Measurements from ENCODE around the gene TTK.
A peak's percentile ranks its signal among the peaks of the same experiment; 100 is the strongest.

TTK gene

GRCh38 chr6:79969784-79970183 is 34.7 kb upstream of the TTK start:
- no peak overlapping the region for H4K8ac ChIP-seq (ENCODE audit: low read depth, low read length)

GRCh38 chr6:79971193-79971592 is 33.3 kb upstream of the TTK start:
- Histone ChIP-seq H2AFZ (ENCODE audit: low read length) (no peak overlapping the region), H3K27me3 (ENCODE audit: control insufficient read depth in 3 of 3, insufficient read depth in 3 of 3, low read depth in 1 of 3, low read length in 3 of 3) (peaks cover 0 to 4% (median 0%) of the 10 kb centered on the region in 3 experiments), H3K4me1 (ENCODE audit: control insufficient read depth in 2 of 2, insufficient read depth in 1 of 2, low read depth in 1 of 2, low read length in 2 of 2) (no peaks in the 10 kb centered on the region), H2BK120ac (ENCODE audit: low read depth, low read length) (no peak overlapping the region), H3K4me2 (ENCODE audit: insufficient read depth, low read length, poor library complexity, severe bottlenecking) (no peak overlapping the region), H3K27ac (replicated peaks; ENCODE audit: low read length) (no peak overlapping the region), H3K36me3 (replicated peaks in 1 of 2; ENCODE audit: control insufficient read depth in 2 of 2, insufficient read depth in 2 of 2, low read length in 2 of 2) (no peaks in the 10 kb centered on the region), H2AK5ac (ENCODE audit: low read depth, low read length) (no peak overlapping the region), H3K18ac (ENCODE audit: low read length) (no peak overlapping the region), H2BK12ac (ENCODE audit: low read length) (no peak overlapping the region), H4K91ac (ENCODE audit: low read depth, low read length, poor library complexity) (no peak overlapping the region), H3K79me1 (ENCODE audit: low read depth, low read length) (no peaks in the 10 kb centered on the region), H2BK15ac (ENCODE audit: low read length) (no peak overlapping the region), H3K14ac (ENCODE audit: low read length) (no peak overlapping the region), H3K9me3 (replicated peaks in 1 of 2; ENCODE audit: control insufficient read depth in 2 of 2, insufficient read depth in 1 of 2, low read depth in 1 of 2, low read length in 2 of 2) (peaks cover 0 to 4% of the 10 kb centered on the region in 2 donors), H3K23ac (ENCODE audit: low read depth, low read length, poor library complexity) (no peak overlapping the region), H4K8ac (ENCODE audit: low read depth, low read length) (no peak overlapping the region), H3K4me3 (ENCODE audit: low read length in 2 of 2) (no peak overlapping the region), H3K4ac (ENCODE audit: low read length) (no peak overlapping the region), H2BK5ac (ENCODE audit: low read length) (no peak overlapping the region), H3K9ac (ENCODE audit: low read depth, low read length, poor library complexity) (no peak overlapping the region)
- no peak for DNase-seq (ENCODE audit: low spot score)

More at GRCh38 chr6:79969784-79970183, 34.7 kb upstream of the TTK start:
- H2BK5ac ChIP-seq (ENCODE audit: low read length): no peak overlapping the region
- H3K18ac ChIP-seq (ENCODE audit: low read length): no peak overlapping the region
- no peaks in the 10 kb centered on the region for H3K36me3 ChIP-seq (replicated peaks in 1 of 2; ENCODE audit: control insufficient read depth in 2 of 2, insufficient read depth in 2 of 2, low read length in 2 of 2)
- H3K23ac ChIP-seq (ENCODE audit: low read depth, low read length, poor library complexity): no peak overlapping the region
- no peak overlapping the region for H4K91ac ChIP-seq (ENCODE audit: low read depth, low read length, poor library complexity)
- H2BK12ac ChIP-seq (ENCODE audit: low read length): no peak overlapping the region
- H3K9ac ChIP-seq (ENCODE audit: low read depth, low read length, poor library complexity): no peak overlapping the region
- no peak overlapping the region for H2AFZ ChIP-seq (ENCODE audit: low read length)
- no peak overlapping the region for H2BK120ac ChIP-seq (ENCODE audit: low read depth, low read length)
- no peaks in the 10 kb centered on the region for H3K4me1 ChIP-seq (ENCODE audit: control insufficient read depth in 2 of 2, insufficient read depth in 1 of 2, low read depth in 1 of 2, low read length in 2 of 2)
- WGBS, 2 donors (ENCODE audit: extremely low coverage in 2 of 2, insufficient read length in 2 of 2, insufficient replicate concordance in 1 of 2): no CpG with 5 or more reads among the region's 5 CpGs
- H3K9me3 ChIP-seq (replicated peaks in 1 of 2; ENCODE audit: control insufficient read depth in 2 of 2, insufficient read depth in 1 of 2, low read depth in 1 of 2, low read length in 2 of 2): peaks cover 0 to 4% of the 10 kb centered on the region in 2 donors
- no peak overlapping the region for H2AK5ac ChIP-seq (ENCODE audit: low read depth, low read length)
- H3K27ac ChIP-seq (replicated peaks; ENCODE audit: low read length): no peak overlapping the region
- H3K79me1 ChIP-seq (ENCODE audit: low read depth, low read length): no peaks in the 10 kb centered on the region
- H2BK15ac ChIP-seq (ENCODE audit: low read length): no peak overlapping the region
- H3K27me3 ChIP-seq (ENCODE audit: control insufficient read depth in 3 of 3, insufficient read depth in 3 of 3, low read depth in 1 of 3, low read length in 3 of 3): no peaks in the 10 kb centered on the region
- H3K4ac ChIP-seq (ENCODE audit: low read length): no peak overlapping the region
- no peak for DNase-seq (ENCODE audit: low spot score)
- H3K14ac ChIP-seq (ENCODE audit: low read length): no peak overlapping the region
- H3K4me2 ChIP-seq (ENCODE audit: insufficient read depth, low read length, poor library complexity, severe bottlenecking): no peak overlapping the region
- H3K4me3 ChIP-seq (ENCODE audit: low read length in 2 of 2): no peak overlapping the region

GRCh38 chr6:79981652-79982051 is 22.8 kb upstream of the TTK start:
- Histone ChIP-seq H3K4me3 (ENCODE audit: low read length in 2 of 2) (no peak overlapping the region), H3K27me3 (ENCODE audit: control insufficient read depth in 3 of 3, insufficient read depth in 3 of 3, low read depth in 1 of 3, low read length in 3 of 3) (peaks cover 0 to 3% (median 0%) of the 10 kb centered on the region in 3 experiments), H3K27ac (replicated peaks; ENCODE audit: low read length) (no peak overlapping the region), H3K79me1 (ENCODE audit: low read depth, low read length) (no peaks in the 10 kb centered on the region), H3K4ac (ENCODE audit: low read length) (no peak overlapping the region), H2BK120ac (ENCODE audit: low read depth, low read length) (no peak overlapping the region), H3K4me2 (ENCODE audit: insufficient read depth, low read length, poor library complexity, severe bottlenecking) (no peak overlapping the region), H3K4me1 (ENCODE audit: control insufficient read depth in 2 of 2, insufficient read depth in 1 of 2, low read depth in 1 of 2, low read length in 2 of 2) (no peaks in the 10 kb centered on the region), H3K23ac (ENCODE audit: low read depth, low read length, poor library complexity) (no peak overlapping the region), H2BK15ac (ENCODE audit: low read length) (no peak overlapping the region), H4K8ac (ENCODE audit: low read depth, low read length) (no peak overlapping the region), H2AFZ (ENCODE audit: low read length) (no peak overlapping the region), H3K9ac (ENCODE audit: low read depth, low read length, poor library complexity) (no peak overlapping the region), H3K36me3 (replicated peaks in 1 of 2; ENCODE audit: control insufficient read depth in 2 of 2, insufficient read depth in 2 of 2, low read length in 2 of 2) (no peaks in the 10 kb centered on the region), H2BK12ac (ENCODE audit: low read length) (no peak overlapping the region), H2AK5ac (ENCODE audit: low read depth, low read length) (no peak overlapping the region), H4K91ac (ENCODE audit: low read depth, low read length, poor library complexity) (no peak overlapping the region), H3K18ac (ENCODE audit: low read length) (no peak overlapping the region), H2BK5ac (ENCODE audit: low read length) (no peak overlapping the region), H3K9me3 (replicated peaks in 1 of 2; ENCODE audit: control insufficient read depth in 2 of 2, insufficient read depth in 1 of 2, low read depth in 1 of 2, low read length in 2 of 2) (no peaks in the 10 kb centered on the region), H3K14ac (ENCODE audit: low read length) (no peak overlapping the region)
- no peak for DNase-seq (ENCODE audit: low spot score)
- no CpG with 5 or more reads among the region's 4 CpGs for WGBS, 2 donors (ENCODE audit: extremely low coverage in 2 of 2, insufficient read length in 2 of 2, insufficient replicate concordance in 1 of 2)

GRCh38 chr6:79984261-79984660 is 20.2 kb upstream of the TTK start:
- H3K4ac ChIP-seq (ENCODE audit: low read length): no peak overlapping the region
- H3K23ac ChIP-seq (ENCODE audit: low read depth, low read length, poor library complexity): no peak overlapping the region
- H3K9ac ChIP-seq (ENCODE audit: low read depth, low read length, poor library complexity): no peak overlapping the region
- no peak overlapping the region for H2BK120ac ChIP-seq (ENCODE audit: low read depth, low read length)
- no peak overlapping the region for H2BK5ac ChIP-seq (ENCODE audit: low read length)
- H3K4me1 ChIP-seq (ENCODE audit: control insufficient read depth in 2 of 2, insufficient read depth in 1 of 2, low read depth in 1 of 2, low read length in 2 of 2): no peaks in the 10 kb centered on the region
- H3K27me3 ChIP-seq (ENCODE audit: control insufficient read depth in 3 of 3, insufficient read depth in 3 of 3, low read depth in 1 of 3, low read length in 3 of 3): peaks cover 0 to 3% (median 0%) of the 10 kb centered on the region in 3 experiments
- no peaks in the 10 kb centered on the region for H3K36me3 ChIP-seq (replicated peaks in 1 of 2; ENCODE audit: control insufficient read depth in 2 of 2, insufficient read depth in 2 of 2, low read length in 2 of 2)
- no peak overlapping the region for H4K8ac ChIP-seq (ENCODE audit: low read depth, low read length)
- no peak for DNase-seq (ENCODE audit: low spot score)
- H4K91ac ChIP-seq (ENCODE audit: low read depth, low read length, poor library complexity): no peak overlapping the region
- no peaks in the 10 kb centered on the region for H3K9me3 ChIP-seq (replicated peaks in 1 of 2; ENCODE audit: control insufficient read depth in 2 of 2, insufficient read depth in 1 of 2, low read depth in 1 of 2, low read length in 2 of 2)
- H3K4me2 ChIP-seq (ENCODE audit: insufficient read depth, low read length, poor library complexity, severe bottlenecking): no peak overlapping the region
- H3K4me3 ChIP-seq (ENCODE audit: low read length in 2 of 2): no peak overlapping the region
- H3K27ac ChIP-seq (replicated peaks; ENCODE audit: low read length): no peak overlapping the region
- peak overlapping the region; percentile 53 for H2AFZ ChIP-seq (ENCODE audit: low read length)
- no peak overlapping the region for H2BK12ac ChIP-seq (ENCODE audit: low read length)
- H2AK5ac ChIP-seq (ENCODE audit: low read depth, low read length): no peak overlapping the region
- H3K79me1 ChIP-seq (ENCODE audit: low read depth, low read length): no peaks in the 10 kb centered on the region
- no CpG with 5 or more reads among the region's 2 CpGs for WGBS, 2 donors (ENCODE audit: extremely low coverage in 2 of 2, insufficient read length in 2 of 2, insufficient replicate concordance in 1 of 2)
- H3K14ac ChIP-seq (ENCODE audit: low read length): no peak overlapping the region
- H3K18ac ChIP-seq (ENCODE audit: low read length): no peak overlapping the region
- no peak overlapping the region for H2BK15ac ChIP-seq (ENCODE audit: low read length)

Measured in neuronal stem cell (in vitro differentiated cells).